Neural progenitor cell (in vitro differentiated cells): ENCODE measurements around the gene PKN1.

Experiments used
- EZH2 ChIP-seq: fragments of 200-600 bp; sonication (generic); IDR thresholded peaks from 2 replicates; pipeline ENCODE4 v1.6.1; 2017; ENCODE audit warnings: antibody characterized with exemption, mild to moderate bottlenecking, moderate library complexity
- EZH2phosphoT487 ChIP-seq: fragments of 200-600 bp; sonication (generic); IDR thresholded peaks from 2 replicates; pipeline ENCODE4 v1.6.1; 2017; ENCODE audit warnings: antibody characterized with exemption
- TF ChIP-seq, protein P1 (sequence below): fragments of 200-600 bp; sonication (generic); IDR thresholded peaks from 2 replicates; pipeline ENCODE4 v1.5.1; 2017; ENCODE audit warnings: antibody characterized with exemption, mild to moderate bottlenecking

DNA sequence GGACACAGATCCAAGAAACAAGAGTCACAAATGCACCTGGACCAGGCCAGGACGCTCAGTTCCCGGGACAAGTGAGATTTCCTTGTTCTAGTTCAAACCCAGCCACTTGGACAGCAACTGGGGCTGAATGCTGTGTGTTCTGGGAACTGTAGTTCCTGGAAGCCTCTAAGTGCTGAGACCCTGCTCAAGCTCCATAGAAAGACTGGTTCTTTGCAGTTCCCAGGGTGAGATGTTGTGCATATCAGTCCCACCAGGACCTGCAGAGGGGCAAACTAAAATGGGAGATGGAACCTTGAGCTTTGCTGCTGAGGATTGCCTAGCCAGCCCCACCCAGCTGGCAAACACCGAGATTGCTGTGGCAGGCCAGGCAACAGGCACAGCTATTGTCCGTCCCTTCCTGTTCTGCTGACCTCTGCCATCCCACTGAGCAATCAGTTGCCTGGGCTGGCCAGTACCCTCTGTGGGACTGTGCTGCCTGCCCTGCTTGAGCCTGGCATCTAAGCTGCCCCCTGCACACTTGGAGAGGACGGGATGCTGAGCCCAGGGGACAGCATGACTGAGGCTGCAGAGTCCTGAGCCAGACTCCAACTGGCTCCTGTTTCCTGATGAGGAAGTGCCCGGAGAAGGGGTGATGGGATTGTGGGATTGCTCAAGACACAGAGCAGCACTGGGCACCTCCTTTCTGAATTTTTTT lies 64.3 kb downstream of the PKN1 start:
- TF ChIP-seq, protein P1, sequence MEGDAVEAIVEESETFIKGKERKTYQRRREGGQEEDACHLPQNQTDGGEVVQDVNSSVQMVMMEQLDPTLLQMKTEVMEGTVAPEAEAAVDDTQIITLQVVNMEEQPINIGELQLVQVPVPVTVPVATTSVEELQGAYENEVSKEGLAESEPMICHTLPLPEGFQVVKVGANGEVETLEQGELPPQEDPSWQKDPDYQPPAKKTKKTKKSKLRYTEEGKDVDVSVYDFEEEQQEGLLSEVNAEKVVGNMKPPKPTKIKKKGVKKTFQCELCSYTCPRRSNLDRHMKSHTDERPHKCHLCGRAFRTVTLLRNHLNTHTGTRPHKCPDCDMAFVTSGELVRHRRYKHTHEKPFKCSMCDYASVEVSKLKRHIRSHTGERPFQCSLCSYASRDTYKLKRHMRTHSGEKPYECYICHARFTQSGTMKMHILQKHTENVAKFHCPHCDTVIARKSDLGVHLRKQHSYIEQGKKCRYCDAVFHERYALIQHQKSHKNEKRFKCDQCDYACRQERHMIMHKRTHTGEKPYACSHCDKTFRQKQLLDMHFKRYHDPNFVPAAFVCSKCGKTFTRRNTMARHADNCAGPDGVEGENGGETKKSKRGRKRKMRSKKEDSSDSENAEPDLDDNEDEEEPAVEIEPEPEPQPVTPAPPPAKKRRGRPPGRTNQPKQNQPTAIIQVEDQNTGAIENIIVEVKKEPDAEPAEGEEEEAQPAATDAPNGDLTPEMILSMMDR, result no peak
- TF ChIP-seq EZH2phosphoT487, result no peak
- TF ChIP-seq EZH2, result no peak
